Tibial nerve (tissue), 3 donors: ENCODE results near the gene FANCL.
"Not testable (repeated sequence)": the region's sequence is repeated elsewhere in the genome, so short reads cannot be mapped to it uniquely, and the experiment has no call there.

Experiments
- POLR2A ChIP-seq, 2 donors: fragments of 450-650 bp; IDR thresholded peaks; one replicate each; pipeline ENCODE4 v1.6.1; 2017; ENCODE audit warnings: antibody characterized with exemption in 2 of 2, mild to moderate bottlenecking in 2 of 2, moderate library complexity in 2 of 2
- TF ChIP-seq, protein P1 (sequence below), 5 experiments: fragments of 200-600 bp in 3 of 5; fragments of 450-650 bp in 2 of 5; sonication (generic) in 3 of 5; IDR thresholded peaks; one replicate each; pipeline ENCODE4 v1.5.1; 2016 to 2019; ENCODE audit warnings: antibody characterized with exemption in 5 of 5, mild to moderate bottlenecking in 3 of 5, moderate library complexity in 2 of 5

DNA sequence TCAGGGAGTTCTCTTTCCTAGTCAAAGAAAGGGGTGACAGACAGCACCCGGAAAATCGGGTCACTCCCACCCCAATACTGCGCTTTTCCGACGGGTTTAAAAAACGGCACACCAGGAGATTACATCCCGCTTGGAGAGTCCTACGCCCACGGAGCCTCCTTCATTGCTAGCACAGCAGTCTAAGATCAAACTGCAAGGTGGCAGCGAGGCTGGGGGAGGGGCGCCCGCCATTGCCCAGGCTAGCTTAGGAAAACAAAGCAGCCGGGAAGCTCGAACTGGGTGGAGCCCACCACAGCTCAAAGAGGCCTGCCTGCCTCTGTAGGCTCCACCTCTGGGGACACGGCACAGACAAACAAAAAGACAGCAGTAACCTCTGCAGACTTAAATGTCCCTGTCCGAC, 69.3 kb downstream of the FANCL start:
- TF ChIP-seq POLR2A (IDR thresholded peaks at IDR 0.05) = not testable (repeated sequence)
- TF ChIP-seq, protein P1, sequence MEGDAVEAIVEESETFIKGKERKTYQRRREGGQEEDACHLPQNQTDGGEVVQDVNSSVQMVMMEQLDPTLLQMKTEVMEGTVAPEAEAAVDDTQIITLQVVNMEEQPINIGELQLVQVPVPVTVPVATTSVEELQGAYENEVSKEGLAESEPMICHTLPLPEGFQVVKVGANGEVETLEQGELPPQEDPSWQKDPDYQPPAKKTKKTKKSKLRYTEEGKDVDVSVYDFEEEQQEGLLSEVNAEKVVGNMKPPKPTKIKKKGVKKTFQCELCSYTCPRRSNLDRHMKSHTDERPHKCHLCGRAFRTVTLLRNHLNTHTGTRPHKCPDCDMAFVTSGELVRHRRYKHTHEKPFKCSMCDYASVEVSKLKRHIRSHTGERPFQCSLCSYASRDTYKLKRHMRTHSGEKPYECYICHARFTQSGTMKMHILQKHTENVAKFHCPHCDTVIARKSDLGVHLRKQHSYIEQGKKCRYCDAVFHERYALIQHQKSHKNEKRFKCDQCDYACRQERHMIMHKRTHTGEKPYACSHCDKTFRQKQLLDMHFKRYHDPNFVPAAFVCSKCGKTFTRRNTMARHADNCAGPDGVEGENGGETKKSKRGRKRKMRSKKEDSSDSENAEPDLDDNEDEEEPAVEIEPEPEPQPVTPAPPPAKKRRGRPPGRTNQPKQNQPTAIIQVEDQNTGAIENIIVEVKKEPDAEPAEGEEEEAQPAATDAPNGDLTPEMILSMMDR (IDR thresholded peaks at IDR 0.05) = not testable (repeated sequence)
